Measurements from ENCODE around the gene EIF4EBP3.

DNA sequence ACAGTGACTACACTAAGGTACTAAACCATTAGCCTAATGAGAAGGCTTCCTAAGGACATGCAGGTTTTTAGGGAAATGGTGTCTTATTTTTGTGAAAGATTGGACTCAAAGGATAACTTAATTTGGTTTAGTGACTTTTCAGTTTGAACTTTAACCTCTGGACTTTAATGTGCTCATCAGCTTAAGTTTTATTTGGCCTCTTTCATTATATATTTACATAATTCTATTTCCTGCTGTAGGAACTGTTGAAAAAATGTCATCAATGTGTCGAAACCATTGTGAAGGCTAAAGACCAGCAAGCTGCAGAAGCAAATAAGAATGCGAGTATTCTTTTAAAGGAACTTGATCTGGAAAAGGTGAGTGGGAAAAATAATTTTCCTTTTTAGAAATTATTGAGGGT lies 34.3 kb upstream of the EIF4EBP3 start:
- TF ChIP-seq CTCF (IDR thresholded peaks at IDR 0.05; ENCODE audit: poor library complexity, severe bottlenecking) (no peak), EZH2 (IDR thresholded peaks at IDR 0.05; ENCODE audit: borderline replicate concordance, insufficient read depth, low read length, poor library complexity, severe bottlenecking) (no peak), POLR2AphosphoS5 (IDR thresholded peaks at IDR 0.05) (no peak), EP300 (conservative IDR thresholded peaks at IDR 0.05; ENCODE audit: poor library complexity, severe bottlenecking) (no peak), RAD21 (conservative IDR thresholded peaks at IDR 0.05) (no peak), SMC3 (conservative IDR thresholded peaks at IDR 0.05; ENCODE audit: poor library complexity) (no peak), REST (IDR thresholded peaks at IDR 0.05; ENCODE audit: borderline replicate concordance) (no peak)

Measured in neural cell (in vitro differentiated cells).